ENCODE results near the gene C16orf54.
A peak's percentile ranks its signal among the peaks of the same experiment; 100 is the strongest.
"Not testable (repeated sequence)": the region's sequence is repeated elsewhere in the genome, so short reads cannot be mapped to it uniquely, and the experiment has no call there.

C16orf54 gene

DNA sequence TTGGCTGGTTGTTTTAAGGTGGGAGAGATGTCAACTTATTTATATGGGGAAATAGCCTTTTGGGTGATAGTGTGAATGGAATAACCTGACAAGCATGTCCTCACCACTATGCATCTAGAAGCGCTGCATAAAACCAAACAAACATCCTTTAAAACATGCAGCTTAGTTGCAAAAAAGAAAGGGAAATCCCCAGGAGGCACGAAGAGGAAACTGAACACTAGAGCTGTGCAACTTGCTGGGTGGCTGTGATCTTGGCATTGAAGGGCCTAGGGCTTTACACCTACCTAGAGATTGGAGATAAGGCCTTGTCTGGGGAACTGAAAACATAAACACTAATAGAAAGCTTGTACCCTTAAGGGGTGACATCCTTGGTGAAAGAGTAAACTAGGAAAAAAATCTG, 7.3 kb downstream of the C16orf54 start:
- peak; percentile 29 for DNase-seq

DNA sequence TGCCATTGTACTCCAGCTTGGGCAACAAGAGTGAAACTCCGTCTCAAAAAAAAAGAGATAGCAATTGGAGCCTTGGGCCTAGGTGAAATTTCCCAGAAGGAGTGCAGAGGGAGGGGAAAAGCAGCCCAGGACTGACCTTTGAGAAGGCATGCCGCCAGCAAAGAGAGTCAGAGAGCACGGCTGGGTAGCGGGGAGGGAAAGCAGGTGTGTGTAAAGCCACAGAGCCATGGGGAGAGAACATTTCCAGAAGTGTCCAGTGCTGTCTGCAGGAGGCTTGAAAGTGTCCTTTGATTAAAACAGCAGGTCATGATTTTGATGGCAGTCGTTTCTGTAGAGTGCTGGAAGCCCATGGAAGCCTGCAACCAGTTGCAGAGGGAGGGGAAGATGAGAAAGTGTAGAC, 8.1 kb downstream of the C16orf54 start:
- DNase-seq, result no peak

DNA sequence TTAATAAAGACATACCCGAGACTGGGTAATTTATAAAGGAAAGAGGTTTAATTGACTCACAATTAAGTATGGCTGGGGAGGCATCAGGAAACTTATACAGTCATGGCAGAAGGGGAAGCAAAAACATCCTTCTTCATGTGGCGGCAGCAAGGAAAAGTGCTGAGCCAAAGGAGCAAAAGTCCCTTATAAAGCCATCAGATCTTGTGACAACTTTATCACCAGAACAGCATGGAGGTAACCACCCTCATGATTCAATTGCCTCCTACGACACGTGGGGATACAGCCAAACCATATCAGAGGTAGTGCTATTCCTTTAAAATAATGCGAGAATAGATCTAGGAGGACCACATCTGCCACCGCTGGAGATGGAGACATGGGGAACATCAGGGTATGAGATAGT, 9.0 kb downstream of the C16orf54 start:
- no peak for DNase-seq

GRCh38 chr16:29736112-29736511, 9.7 kb downstream of the C16orf54 start:
- DNase-seq, result no peak

GRCh38 chr16:29734786-29735185, 11.0 kb downstream of the C16orf54 start:
- DNase-seq, result no peak

GRCh38 chr16:29731768-29732601, 13.8 kb downstream of the C16orf54 start:
- DNase-seq, result peak; percentile 87

DNA sequence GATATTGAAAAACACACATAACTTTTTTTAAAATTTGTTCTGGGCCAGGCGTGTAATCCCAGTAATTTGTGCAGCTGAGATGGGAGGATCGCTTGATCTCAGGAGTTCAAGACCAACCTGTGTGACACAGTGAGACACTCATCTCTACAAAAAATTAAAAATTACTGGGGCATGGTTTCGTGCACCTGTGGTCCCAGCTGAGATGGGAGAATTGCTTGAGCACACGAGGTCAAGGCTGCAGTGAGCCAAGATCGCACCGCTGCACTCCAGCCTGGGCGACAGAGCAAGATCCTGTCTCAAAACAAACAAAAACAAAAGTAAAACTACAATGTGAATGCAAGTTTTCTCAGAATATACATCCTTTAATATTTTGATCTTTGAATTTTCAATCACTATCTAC, 15.1 kb downstream of the C16orf54 start:
- no peak for DNase-seq

DNA sequence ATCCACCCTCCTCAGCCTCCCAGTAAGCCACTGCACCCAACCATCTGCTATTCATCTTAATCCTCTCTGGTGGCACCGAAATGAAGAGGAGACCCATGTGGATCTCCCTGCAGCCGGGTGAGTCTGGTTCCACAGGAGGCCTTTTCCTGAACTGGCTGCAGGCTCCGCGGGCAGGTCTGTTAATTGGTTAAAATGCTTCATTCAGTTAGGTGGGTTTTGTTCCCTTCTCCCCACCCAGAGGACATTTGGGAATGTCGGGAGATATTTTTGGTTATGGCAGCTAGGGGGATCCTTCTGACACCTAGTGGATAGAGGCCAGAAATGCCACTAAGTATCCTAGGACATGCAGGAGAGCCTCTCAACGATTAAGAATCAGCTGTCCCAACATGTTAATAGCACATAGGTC, 16.7 kb downstream of the C16orf54 start:
- DNase-seq, result no peak

- no peak for DNase-seq
Observed at GRCh38 chr16:29727452-29727851, 18.3 kb downstream of the C16orf54 start.

DNA sequence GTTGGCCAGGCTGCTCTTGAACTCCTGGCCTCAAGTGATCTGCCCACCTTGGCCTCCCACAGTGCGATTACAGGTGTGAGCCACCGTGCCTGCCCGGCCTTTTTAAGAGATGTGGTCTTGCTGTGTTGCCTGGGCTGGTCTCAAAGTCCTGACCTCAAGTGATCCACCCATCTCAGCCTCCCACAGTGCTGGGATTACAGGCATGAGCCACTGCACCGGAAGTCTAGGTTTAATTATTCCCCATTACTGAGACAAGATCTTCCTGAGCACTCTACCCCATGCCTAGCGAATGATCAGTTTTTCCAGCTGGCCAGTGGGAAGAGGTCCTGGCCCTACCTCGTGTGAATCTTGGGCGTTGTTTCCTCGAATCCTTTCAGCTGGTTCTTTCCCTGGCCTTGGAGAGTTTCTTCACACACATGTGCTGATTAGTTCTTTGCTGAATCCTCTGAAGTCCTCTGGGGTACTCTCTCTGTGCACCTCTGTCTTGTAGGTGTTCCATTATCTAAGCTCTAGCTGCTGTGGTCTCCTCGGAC, 18.9 kb downstream of the C16orf54 start:
- DNase-seq, result no peak

DNA sequence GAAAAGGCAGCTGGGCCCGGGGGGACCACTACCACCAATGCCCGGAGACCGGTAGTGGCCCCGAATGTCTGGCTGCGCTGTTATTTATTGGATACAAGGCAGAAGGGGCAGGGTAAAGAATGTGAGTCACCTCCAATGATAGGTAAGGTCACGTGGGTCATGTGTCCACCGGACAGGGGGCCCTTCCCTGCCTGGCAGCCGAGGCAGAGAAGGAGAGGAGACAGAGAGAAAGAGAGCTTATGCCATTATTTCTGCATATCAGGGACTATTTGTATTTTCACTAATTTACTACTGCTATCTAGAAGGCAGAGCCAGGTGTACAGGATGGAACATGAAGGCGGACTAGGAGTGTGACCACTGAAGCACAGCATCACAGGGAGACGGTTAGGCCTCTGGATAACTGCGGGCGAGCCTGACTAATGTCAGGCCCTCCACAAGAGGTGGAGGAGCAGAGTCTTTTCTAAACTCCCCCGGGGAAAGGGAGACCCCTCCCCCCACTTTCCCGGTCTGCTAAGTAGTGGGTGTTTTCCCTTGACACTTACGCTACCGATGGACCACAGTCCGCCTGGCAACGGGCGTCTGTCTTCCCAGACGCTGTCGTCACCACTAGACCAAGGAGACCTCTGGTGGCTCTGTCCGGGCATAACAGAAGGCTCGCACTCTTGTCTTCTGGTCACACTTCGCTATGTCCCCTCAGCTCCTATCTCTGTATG, 24.5 kb downstream of the C16orf54 start:
- DNase-seq, result peak; percentile 37

GRCh38 chr16:29720703-29721102, 25.1 kb downstream of the C16orf54 start:
- no peak for DNase-seq

- no peak for DNase-seq
Observed at GRCh38 chr16:29719063-29719462, 26.7 kb downstream of the C16orf54 start.

DNA sequence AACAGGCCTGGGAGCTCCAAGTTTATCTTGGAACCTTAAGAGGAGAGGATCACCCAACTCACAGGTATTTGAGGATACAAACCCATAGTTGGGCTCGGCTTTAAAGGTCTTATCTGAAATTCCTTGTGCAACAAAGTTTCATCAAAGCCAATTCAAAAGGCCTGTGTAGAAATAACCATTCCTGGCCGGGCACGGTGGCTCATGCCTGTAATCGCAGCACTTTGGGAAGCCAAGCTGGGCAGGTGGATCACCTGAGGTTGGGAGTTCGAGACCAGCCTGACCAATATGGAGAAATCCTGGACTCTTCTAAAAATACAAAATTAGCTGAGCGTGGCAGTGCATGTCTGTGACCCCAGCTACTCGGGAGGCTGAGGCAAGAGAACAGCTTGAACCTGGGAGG, 28.7 kb downstream of the C16orf54 start:
- no peak for DNase-seq

DNA sequence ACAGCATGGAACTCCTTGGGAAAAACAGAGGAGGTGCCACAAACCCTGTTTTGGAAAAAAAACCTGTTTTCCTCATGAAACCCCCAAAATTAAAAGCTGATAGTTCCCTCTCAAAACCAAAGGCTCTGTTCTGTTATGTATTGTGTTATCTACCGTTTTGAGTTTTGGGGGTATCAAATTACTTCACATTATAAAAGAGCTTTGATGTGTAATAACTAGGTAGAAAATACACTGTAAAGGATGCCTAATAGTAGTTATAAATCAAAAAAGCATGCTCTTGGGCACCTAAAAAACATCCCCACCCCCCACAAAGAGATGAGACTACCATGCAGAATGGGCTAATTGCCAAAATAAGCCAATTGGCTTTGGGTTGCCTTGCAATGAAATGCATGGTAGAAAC, 30.8 kb downstream of the C16orf54 start:
- DNase-seq, result no peak

DNA sequence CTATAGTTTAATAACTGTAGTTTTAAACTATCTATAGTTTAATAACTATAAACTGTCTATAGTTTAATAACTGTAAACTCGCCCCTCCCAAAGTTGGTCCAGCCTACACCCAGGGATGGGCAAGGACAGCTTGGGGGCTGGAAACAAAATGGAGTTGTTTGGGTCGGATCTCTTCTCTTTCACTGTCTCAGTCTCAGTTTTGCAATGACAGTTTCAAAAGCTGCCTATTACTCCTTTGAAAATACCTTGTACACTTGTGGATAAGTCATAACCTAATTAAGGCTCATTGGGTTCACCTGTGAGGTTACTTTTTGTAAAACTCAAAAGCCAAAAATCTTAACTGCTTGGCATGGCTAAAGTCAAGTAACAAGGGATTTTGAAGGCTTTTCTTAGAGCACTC, 31.4 kb downstream of the C16orf54 start:
- no peak for DNase-seq

GRCh38 chr16:29712809-29713208, 33.0 kb downstream of the C16orf54 start:
- no peak for DNase-seq

DNA sequence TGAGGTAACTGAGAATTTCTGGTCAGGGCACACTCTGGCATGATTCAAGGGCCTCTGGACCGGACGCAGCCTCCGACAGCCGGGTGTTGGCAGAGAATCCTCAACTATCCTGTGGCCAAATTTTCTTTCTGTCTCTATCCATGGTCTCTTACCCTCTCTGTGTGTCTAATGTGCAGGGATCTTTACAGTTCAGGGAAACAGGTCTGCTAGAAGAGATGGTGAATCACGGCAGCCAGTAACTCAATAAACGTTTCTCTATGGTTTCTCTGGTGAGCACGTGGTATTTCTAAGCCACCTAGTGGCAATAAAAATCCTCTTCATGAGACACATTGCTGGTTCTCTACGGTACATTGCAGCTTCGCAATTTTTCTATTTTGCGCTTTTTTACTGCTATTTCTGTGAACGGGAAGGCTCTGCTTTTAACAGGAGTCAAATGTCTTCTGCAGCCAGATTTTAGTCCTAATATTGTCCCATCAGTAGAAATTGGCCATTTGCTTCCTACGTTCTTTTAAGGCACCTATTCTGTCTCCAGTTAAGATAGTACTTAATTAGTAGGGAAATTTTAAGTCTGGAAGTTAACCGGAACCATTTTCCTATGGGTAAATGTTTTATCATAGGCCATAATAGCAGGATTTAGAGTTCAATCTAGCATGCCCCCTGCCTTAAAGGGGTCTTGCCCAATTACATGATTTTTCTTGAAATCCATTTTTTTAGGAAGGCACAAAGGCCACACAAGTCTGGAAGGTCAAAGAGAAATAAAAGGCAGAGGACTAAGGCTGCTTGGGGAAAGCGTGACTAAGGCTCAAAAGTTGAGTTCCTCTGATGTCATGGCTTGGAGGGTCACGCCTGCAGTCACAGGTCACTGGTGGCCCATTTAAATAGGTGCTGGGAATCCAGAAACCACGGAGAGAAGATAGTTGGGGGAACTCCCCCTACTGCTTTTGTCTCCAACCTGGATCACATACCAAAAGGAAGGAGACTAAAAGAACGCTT, 35.3 kb downstream of the C16orf54 start:
- DNase-seq, result peak; percentile 51

DNA sequence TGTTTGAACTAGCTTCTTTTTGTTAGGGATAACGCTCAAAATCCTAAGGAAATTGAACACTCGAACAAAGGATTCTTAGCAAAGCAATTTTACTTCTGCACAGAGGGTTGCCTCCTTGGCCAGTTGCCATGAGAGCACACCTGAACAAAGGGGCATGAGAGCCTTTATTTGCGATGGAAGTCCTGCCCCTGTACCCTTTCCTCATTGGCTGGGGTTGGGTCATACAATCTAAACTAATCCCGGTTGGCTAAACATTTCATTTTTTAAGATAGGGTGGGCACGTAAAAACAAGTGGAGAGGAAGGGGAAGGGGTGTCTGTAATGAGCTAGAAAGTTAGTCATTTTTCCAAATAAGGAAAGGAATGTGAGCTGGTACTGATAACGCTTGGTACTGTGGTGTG, 36.1 kb downstream of the C16orf54 start:
- not testable (repeated sequence) for DNase-seq

DNA sequence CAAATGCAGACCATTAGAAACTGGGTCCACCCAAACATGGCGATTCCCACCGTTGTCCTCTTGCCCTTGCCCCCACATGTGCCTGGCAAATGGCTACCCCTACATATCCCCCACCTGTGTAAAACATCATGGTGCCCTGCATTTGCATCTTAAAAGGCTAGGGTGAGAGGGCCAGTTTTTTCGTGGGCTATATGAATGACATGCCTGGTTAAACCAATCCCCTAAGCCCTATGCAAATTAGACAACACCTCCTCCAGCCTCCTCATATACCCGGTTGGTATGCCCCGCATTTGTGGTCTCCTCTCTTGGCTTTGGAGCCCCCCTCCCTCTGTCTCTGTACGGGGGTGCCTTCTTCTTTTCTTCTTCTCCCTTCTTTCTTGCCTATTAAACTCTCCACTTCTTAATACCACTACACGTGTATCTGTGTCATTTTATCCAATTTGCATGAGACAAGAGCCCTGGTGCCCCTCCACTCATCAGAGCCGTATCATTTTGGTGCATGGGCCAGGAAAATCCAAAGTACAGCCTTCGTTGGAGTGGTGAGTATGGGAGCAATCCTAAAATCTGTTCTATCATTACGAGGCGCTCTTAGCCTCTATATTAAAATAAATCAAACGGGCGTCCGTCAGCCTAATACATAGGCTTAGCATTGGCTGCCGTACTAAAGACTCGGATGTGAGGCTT, 36.7 kb downstream of the C16orf54 start:
- DNase-seq, result no peak

- DNase-seq, result not testable (repeated sequence)
Observed at GRCh38 chr16:29707160-29707559, 38.6 kb downstream of the C16orf54 start.

GRCh38 chr16:29705030-29705429, 40.8 kb downstream of the C16orf54 start:
- no peak for DNase-seq

All from stimulated activated CD4-positive, alpha-beta T cell treated with anti-CD3 and anti-CD28 coated beads, Interleukin-1b, Interleukin-23, amount 100 ng/mL, for 48 hours (primary cell).